GM18519 (cell line): Measurements from ENCODE around the gene DNM3.

Source experiments
- ATAC-seq: cut with Tn5 transposase; IDR thresholded peaks from one replicate; pipeline ENCODE4 v1.9.1; 2021; ENCODE audit warnings: mild to moderate bottlenecking, moderate library complexity; ENCODE audit not compliant: unreplicated experiment, low FRiP score

Gene DNM3

DNA sequence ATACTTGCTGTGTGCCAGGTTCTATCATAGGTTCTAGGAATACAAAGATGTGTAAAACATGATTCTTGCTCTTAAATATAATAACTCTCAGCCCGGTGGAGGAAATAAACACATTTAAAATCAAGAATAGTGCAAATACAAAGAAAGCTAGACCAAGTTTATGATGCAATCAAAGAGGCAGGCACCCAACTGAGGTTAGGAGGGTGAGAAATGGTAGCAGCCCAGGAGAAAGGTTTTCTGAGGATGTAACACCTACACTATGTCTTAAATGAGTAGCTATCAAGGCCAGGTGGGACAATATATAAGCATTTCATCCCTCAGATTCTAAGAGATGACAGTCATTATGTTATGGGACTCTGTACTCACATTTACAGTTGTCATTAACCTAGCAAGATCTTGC lies 612.3 kb downstream of the DNM3 start:
- no peak for ATAC-seq

DNA sequence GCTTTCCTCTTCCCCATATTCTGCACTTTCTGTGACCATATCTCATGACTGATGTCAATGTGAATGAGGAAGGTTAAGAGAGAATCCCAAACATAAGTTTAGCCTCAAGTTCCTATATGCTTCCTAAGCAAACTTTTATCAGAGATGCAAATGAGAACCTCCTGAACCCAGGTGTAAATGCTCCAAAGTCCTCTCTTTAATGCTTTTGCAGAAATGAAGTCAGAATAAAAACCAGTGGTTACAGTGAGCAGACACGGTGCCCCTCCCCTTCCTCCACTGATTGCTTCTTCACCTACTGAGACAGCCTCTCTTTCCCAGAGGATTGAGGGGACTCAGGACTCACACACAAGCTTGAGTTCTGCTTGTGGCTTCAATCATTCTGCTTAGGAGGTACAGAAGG lies 614.2 kb downstream of the DNM3 start:
- ATAC-seq = no peak

DNA sequence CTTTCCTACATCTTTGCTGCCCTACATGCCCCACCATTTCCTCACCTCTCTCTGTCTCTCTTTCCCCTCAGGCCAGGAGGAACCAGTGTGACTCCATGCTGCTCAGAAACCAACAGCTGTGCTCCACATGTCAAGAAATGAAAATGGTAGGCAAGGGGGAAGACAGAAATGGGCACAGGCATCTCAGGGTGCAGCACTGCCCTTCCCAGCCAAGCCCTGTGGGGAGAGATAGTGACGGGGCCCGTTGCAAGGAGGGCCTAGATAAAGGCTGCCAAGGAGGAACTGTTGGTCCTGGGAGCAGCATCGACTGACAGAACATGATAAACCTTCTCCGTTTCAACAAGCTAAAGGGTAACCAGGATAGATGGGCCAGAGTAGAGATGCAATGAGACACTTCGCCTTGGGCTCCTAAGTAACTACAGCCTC lies 615.1 kb downstream of the DNM3 start:
- ATAC-seq = no peak

DNA sequence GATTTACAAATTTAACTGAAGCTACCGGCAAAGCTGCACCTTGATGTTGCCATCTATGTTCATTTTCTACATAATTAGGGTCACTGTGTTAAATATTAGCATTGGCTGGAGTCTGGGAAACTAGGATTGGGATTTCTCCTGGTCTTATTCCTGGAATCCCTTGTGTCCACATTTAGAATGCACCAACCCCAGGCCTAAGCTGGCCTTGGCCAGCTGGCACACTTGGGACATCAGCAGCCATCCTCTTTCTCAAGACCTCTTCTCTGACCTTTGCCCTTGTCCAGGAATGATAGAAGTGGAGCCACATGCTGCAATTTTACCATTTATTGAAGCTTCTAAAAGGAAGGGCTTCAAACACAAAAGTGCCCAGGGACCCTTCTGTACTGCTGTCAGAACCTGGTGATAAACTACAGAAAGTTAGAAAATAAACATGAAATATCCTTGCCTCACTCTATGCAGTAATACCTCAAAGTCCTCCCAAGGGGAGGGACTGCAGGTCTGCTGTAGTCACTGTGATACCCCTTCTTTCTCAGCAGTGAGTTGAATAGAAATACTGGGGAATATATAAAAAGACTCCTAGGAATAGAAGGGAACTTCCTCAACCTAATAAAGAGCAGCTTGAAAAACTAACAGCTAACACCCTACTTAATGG lies 616.3 kb downstream of the DNM3 start:
- ATAC-seq = no peak

DNA sequence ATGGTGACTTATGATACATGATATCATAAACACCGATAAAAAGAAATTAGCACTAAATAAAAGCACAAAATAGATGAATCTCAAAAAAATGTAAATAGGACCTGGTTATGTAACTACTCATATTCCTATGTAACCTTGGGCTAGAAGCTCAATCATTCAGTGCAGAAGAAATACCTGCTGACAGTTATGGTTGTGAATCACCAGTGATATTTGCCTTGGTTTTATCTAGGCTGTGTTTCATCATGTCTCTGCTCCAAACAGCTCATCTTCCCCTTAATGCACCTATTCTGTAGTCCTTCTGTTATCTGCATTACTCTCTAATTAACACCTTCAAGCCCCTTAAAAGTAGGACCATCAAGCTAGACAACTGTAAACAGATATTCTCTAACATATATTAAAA lies 618.9 kb downstream of the DNM3 start:
- no peak for ATAC-seq

DNA sequence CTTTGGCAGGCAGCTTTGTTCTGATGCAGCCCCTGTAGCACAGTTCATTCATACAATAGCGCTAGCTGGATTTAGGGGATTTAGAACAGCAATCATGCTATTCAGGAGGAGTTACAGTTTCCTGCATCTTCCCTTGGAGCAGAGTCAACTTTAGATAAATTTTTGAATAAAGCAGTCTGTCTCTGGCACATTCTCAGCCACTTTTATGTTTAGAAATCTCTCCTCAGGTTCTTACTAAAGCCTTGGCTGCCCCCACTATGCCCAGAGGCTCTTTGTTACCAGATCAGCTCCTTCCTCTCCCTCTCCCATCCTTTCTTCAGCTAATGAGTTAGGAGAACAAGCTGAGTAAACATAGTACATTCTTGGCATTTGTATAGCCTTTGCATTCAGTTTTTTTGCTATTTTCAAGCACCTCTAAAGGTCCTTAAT lies 619.6 kb downstream of the DNM3 start:
- ATAC-seq = no peak
